Sigmoid colon (tissue), 7 donors: Measurements from ENCODE around the gene COG5. TPM values are rescaled to one million over a fixed set of nuclear protein-coding genes. Genes with fewer than 3 reads are reported as not detected.
"Not testable (repeated sequence)": the region's sequence is repeated elsewhere in the genome, so short reads cannot be mapped to it uniquely, and the experiment has no call there.

Experiments used
- DNase-seq: peaks from one replicate; pipeline ENCODE4 v3.0.0-alpha.2; 2019
- H3K27ac ChIP-seq, 4 donors: fragments of 200-600 bp; sonication (generic); one replicate each; pipeline ENCODE4 v1.5.1; 2016 to 2019; ENCODE audit warnings: mild to moderate bottlenecking in 1 of 4
- H3K27me3 ChIP-seq, 3 donors: fragments of 200-600 bp; sonication (generic); one replicate each; pipeline ENCODE4 v1.5.1; 2019; ENCODE audit warnings: mild to moderate bottlenecking in 1 of 3
- H3K36me3 ChIP-seq, 4 donors: fragments of 200-600 bp; sonication (generic); one replicate each; pipeline ENCODE4 v1.5.1; 2016 to 2019
- H3K4me1 ChIP-seq, 4 donors: fragments of 200-600 bp; sonication (generic); one replicate each; pipeline ENCODE4 v1.5.1; 2017 to 2019
- H3K4me3 ChIP-seq, 4 donors: fragments of 200-600 bp; sonication (generic); one replicate each; pipeline ENCODE4 v1.5.1; 2017 to 2019; ENCODE audit warnings: mild to moderate bottlenecking in 2 of 4, moderate library complexity in 1 of 4
- H3K9me3 ChIP-seq, 4 donors: fragments of 200-600 bp in 3 of 4; sonication (generic) in 3 of 4; one replicate each; pipeline versions ENCODE4 v1.5.1 to v1.6.1; 2013 to 2019
- EP300 ChIP-seq, 4 donors: sonication (generic); formaldehyde crosslinking; IDR thresholded peaks; one replicate each; pipeline ENCODE4 v1.6.1; 2017; ENCODE audit warnings: antibody characterized with exemption in 4 of 4
- POLR2A ChIP-seq, 2 donors: fragments of 450-650 bp; IDR thresholded peaks; one replicate each; pipeline ENCODE4 v1.6.1; 2016; ENCODE audit warnings: antibody characterized with exemption in 2 of 2, mild to moderate bottlenecking in 2 of 2, moderate library complexity in 2 of 2
- POLR2AphosphoS5 ChIP-seq, 4 donors: sonication (generic); formaldehyde crosslinking; IDR thresholded peaks; one replicate each; pipeline ENCODE4 v1.6.1; 2017; ENCODE audit warnings: antibody characterized with exemption in 4 of 4
- WGBS, 2 donors: extraction: QIAGEN DNeasy Blood & Tissue Kit; methylation state at CpG; one replicate each; pipeline ENCODE4 v1.1.7; 2013; 5-methylcytosine and 5-hydroxymethylcytosine counted together
- intact Hi-C: fragments of 100-400 bp; cut with DNase I; formaldehyde crosslinking; loops from one replicate; pipeline ENCODE4 v1.15.1; 2023
- polyA plus RNA-seq, 3 donors: library from polyadenylated mRNA; stranded (reverse); fragments of 200-250 nt; gene quantifications; one replicate each; pipeline ENCODE4 v1.2.3, GENCODE V29; 2013
- total RNA-seq, 4 donors: library from RNA; depleted of rRNA; stranded (reverse); fragments of >200 nt; gene quantifications; one replicate each; pipeline ENCODE4 v1.1.0, GENCODE V29; 2016
- TF ChIP-seq, protein P1 (sequence below), 4 experiments: fragments of 450-650 bp in 3 of 4; fragments of 200-600 bp in 1 of 4; IDR thresholded peaks; one replicate each; pipeline ENCODE4 v1.5.1; 2016 to 2019; ENCODE audit warnings: antibody characterized with exemption in 4 of 4, mild to moderate bottlenecking in 3 of 4, moderate library complexity in 2 of 4
- donor health status: healthy with polysubstance abuse.
- donor health status: Bipolar disorder and iron deficiency.
- donor health status: healthy.

Gene COG5
- total and polyA plus RNA-seq, 7 donors, result 11.0 to 73.4 (median 27.6) TPM

DNA sequence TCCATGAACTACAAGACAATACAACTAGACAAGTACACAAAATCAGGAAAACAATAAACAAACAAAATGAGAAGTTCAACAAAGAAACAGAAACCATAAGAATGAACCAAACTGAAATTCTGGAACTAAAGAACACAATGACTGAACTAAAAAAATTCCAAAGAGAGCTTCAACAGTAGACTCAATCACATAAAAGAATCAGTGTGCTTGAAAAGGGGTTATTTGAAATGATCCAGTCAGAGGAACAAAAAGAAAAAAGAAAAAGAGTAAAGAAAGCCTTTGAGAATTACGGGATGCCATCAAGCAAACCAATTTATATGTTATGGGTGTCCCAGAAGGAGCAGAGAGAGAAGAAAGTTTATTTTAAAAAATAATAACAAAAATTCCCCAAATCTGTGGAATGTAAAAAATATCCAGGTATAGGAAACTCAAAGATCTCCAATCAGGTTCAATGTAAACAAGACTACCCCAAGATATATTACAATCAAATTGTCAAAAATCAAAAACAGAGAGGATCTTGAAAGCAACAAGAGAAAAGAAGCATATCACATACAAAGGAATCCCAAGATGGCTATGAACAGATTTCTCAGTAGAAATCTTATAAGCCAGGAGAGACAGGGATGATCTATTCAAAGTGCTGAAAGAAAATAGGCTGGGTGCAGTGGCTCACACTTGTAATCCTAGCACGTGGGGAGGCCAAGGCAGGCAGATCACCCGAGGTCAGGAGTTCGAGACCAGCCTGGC is 18.7 kb downstream of the COG5 start:
- Histone ChIP-seq H3K4me3 (no peak overlapping the region), H3K9me3 (peaks cover 0 to 5% (median 2%) of the 10 kb centered on the region in 4 donors), H3K36me3 (peaks cover 0 to 50% (median 7%) of the 10 kb centered on the region in 4 donors), H3K27me3 (no peaks in the 10 kb centered on the region), H3K27ac (no peak overlapping the region), H3K4me1 (no peaks in the 10 kb centered on the region)
- 98 to 99% methylated on average over 4 of the region's 4 CpGs for WGBS, 2 donors
- intact Hi-C loops, result no loop called here
- TF ChIP-seq, protein P1, sequence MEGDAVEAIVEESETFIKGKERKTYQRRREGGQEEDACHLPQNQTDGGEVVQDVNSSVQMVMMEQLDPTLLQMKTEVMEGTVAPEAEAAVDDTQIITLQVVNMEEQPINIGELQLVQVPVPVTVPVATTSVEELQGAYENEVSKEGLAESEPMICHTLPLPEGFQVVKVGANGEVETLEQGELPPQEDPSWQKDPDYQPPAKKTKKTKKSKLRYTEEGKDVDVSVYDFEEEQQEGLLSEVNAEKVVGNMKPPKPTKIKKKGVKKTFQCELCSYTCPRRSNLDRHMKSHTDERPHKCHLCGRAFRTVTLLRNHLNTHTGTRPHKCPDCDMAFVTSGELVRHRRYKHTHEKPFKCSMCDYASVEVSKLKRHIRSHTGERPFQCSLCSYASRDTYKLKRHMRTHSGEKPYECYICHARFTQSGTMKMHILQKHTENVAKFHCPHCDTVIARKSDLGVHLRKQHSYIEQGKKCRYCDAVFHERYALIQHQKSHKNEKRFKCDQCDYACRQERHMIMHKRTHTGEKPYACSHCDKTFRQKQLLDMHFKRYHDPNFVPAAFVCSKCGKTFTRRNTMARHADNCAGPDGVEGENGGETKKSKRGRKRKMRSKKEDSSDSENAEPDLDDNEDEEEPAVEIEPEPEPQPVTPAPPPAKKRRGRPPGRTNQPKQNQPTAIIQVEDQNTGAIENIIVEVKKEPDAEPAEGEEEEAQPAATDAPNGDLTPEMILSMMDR (IDR thresholded peaks at IDR 0.05), result no peak
- no peak for TF ChIP-seq EP300 (IDR thresholded peaks at IDR 0.05)
- TF ChIP-seq POLR2AphosphoS5 (IDR thresholded peaks at IDR 0.05), result no peak
- no peak for TF ChIP-seq POLR2A (IDR thresholded peaks at IDR 0.05)
- no peak for DNase-seq

DNA sequence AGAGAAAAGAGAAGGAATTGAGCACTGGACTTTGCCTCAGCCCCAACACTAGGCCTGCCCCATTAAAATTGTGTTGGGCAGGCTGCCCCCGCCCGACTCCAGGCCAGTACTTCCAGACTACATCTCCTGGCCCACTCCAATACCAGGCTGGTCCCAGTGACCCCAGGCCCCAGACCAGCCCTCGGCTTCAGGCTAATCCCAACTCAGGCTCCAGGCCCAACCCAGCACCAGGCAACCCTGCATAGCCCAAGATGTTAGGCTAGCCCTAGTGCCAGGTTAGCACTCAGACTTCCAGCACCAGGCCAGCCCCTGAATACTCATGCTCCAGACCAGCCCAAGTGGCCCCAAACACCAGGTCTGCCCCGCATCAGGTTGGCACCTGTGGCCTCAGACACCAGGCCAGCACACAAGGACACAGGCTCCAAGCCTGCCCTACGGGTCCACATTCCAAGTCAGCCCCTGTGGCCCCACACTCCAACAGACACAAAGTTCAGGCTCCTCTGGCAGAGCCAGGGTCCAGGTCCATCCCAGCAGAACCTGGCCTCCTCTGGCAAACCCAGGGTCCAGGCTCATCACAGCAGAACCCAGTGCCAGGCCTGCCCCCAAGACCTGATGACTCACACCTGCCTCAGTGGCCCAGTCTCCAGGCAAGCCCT is 20.3 kb downstream of the COG5 start:
- Histone ChIP-seq H3K9me3 (peaks cover 0 to 5% (median 2%) of the 10 kb centered on the region in 4 donors), H3K27ac (no peak overlapping the region), H3K4me3 (no peak overlapping the region), H3K36me3 (peaks cover 0 to 50% (median 7%) of the 10 kb centered on the region in 4 donors), H3K4me1 (no peaks in the 10 kb centered on the region), H3K27me3 (no peaks in the 10 kb centered on the region)
- 87 to 98% methylated on average over 5 of the region's 5 CpGs for WGBS, 2 donors
- TF ChIP-seq EP300 (IDR thresholded peaks at IDR 0.05) (no peak), POLR2A (IDR thresholded peaks at IDR 0.05) (no peak), POLR2AphosphoS5 (IDR thresholded peaks at IDR 0.05) (no peak)
- TF ChIP-seq, protein P1 (IDR thresholded peaks at IDR 0.05), result no peak
- peak; percentile 57 for DNase-seq
- intact Hi-C loops, result no loop called here

DNA sequence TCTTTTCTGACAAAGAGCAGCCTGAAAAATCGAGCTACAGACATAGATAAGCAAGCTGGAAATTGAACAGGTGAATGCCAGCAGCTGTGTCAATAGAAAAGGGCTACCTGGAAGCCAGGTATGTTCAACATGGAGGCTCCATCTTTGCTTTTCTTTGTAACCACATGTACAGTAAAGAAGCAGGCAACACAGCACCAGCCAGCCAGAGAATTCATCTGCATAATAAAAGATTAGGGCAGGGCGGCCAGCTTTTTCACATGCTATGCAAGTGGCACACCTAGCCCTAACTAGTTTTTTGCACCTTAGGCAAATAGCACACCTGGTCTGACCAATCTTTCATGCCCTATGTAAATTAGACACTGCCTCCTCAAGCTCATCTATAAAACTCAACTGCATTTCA is 25.7 kb downstream of the COG5 start:
- Histone ChIP-seq H3K9me3 (no peaks in the 10 kb centered on the region), H3K27me3 (no peaks in the 10 kb centered on the region), H3K4me1 (no peaks in the 10 kb centered on the region), H3K27ac (no peak overlapping the region), H3K4me3 (no peak overlapping the region), H3K36me3 (peaks cover 0 to 6% (median 0%) of the 10 kb centered on the region in 4 donors)
- intact Hi-C loops, result no loop called here
- 17 to 51% methylated on average over 2 of the region's 2 CpGs for WGBS, 2 donors
- DNase-seq, result no peak
- no peak for TF ChIP-seq POLR2A (IDR thresholded peaks at IDR 0.05)
- TF ChIP-seq, protein P1 (IDR thresholded peaks at IDR 0.05), result no peak
- TF ChIP-seq POLR2AphosphoS5 (IDR thresholded peaks at IDR 0.05), result no peak
- no peak for TF ChIP-seq EP300 (IDR thresholded peaks at IDR 0.05)

DNA sequence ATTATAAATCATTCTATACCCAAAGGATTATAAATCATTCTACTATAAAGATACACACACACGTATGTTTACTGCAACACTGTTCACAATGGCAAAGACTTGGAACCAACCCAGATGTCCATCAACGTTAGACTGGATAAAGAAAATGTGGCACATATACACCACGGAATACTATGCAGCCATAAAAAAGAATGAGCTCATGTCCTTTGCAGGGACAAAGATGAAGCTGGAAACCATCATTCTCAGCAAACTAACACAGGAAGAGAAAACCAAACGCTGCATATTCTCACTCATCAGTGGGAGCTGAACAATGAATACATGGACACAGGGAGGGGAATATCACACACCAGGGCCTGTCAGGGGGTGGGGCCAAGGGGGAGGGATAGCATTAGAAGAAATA is 26.5 kb downstream of the COG5 start:
- DNase-seq, H3K27ac ChIP-seq, H3K9me3 ChIP-seq, H3K27me3 ChIP-seq, H3K4me3 ChIP-seq, H3K4me1 ChIP-seq, H3K36me3 ChIP-seq, intact Hi-C loops: not testable (repeated sequence)
- 83 to 92% methylated on average over 4 of the region's 4 CpGs for WGBS, 2 donors

DNA sequence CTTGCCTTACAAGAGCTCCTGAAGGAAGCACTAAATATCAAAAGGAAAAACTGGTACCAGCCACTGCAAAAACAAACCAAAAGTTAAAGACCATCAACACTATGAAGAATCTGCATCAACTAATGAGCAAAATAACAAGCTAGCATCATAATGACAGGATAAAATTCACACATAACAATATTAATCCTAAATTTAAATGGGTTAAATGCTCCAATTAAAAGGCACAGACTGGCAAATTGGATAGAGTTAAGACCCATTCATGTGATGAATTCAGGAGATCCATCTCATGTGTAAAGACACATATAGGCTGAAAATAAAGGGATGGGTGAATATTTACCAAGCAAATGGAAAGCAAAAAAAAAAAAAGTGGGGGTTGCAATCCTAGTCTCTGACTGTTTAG is 29.6 kb downstream of the COG5 start:
- H3K36me3 ChIP-seq, result no peaks in the 10 kb centered on the region
- H3K4me3 ChIP-seq, result no peak overlapping the region
- no peak for DNase-seq
- no peak overlapping the region for H3K27ac ChIP-seq
- no peaks in the 10 kb centered on the region for H3K27me3 ChIP-seq
- no peaks in the 10 kb centered on the region for H3K9me3 ChIP-seq
- intact Hi-C loops, result no loop called here
- TF ChIP-seq, protein P1 (IDR thresholded peaks at IDR 0.05), result no peak
- TF ChIP-seq POLR2A (IDR thresholded peaks at IDR 0.05) (no peak), POLR2AphosphoS5 (IDR thresholded peaks at IDR 0.05) (no peak), EP300 (IDR thresholded peaks at IDR 0.05) (no peak)
- no peaks in the 10 kb centered on the region for H3K4me1 ChIP-seq
